ENCODE data around the gene NDUFS2.

The NDUFS2 gene

DNA sequence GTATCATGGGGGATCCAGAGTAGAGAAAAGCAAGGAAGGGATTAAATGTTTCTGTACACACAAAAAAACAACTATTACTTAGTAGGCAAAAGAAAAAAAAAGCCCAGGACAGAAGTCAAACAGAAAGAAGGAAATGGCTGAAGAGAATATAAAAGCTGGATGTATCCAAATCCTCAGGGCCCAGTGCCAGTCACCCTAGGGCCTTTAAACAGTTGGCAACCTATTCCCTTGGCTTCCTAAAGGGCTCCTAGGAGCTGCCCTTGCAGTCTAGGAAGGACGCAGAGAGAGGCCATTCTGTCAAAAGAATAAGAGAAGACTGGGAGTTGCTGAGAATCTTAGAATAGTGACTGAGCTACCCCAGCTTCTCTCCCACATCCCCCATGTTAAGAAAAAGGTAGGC is 29.8 kb upstream of the NDUFS2 start:
- no peak for DNase-seq (ENCODE audit: low read depth in 2 of 2)

- no peak for DNase-seq (ENCODE audit: low read depth in 2 of 2)
These were observed 29.3 kb upstream of the NDUFS2 start for GRCh38 chr1:161172776-161173376.

- DNase-seq (ENCODE audit: low read depth in 2 of 2): no peak
These were observed 28.5 kb upstream of the NDUFS2 start for GRCh38 chr1:161173711-161174110.

DNA sequence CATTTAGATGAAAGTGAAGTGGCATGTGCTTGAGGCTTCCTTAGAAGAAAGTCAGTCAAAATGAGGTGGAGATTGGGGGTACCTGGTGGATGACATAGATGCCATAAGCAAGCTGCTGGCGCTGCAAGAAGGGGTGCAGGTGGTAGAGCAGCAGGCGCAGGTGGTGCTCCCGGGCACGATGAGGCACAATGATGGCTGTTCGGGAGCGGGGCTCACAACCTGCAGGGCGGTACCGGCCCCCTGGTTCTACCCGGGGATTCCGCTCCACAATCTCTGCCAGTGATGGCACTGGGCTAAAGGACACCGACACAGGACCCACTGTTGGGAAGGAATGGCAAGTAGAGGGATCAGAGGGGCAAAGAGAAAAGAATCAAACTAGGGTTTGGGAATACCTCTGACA is 27.3 kb upstream of the NDUFS2 start:
- DNase-seq (ENCODE audit: low read depth in 2 of 2): no peak

- no peak for DNase-seq (ENCODE audit: low read depth in 2 of 2)
These were observed 26.3 kb upstream of the NDUFS2 start for GRCh38 chr1:161175771-161176453.

- no peak for DNase-seq (ENCODE audit: low read depth in 2 of 2)
These were observed 25.6 kb upstream of the NDUFS2 start for GRCh38 chr1:161176468-161177111.

DNA sequence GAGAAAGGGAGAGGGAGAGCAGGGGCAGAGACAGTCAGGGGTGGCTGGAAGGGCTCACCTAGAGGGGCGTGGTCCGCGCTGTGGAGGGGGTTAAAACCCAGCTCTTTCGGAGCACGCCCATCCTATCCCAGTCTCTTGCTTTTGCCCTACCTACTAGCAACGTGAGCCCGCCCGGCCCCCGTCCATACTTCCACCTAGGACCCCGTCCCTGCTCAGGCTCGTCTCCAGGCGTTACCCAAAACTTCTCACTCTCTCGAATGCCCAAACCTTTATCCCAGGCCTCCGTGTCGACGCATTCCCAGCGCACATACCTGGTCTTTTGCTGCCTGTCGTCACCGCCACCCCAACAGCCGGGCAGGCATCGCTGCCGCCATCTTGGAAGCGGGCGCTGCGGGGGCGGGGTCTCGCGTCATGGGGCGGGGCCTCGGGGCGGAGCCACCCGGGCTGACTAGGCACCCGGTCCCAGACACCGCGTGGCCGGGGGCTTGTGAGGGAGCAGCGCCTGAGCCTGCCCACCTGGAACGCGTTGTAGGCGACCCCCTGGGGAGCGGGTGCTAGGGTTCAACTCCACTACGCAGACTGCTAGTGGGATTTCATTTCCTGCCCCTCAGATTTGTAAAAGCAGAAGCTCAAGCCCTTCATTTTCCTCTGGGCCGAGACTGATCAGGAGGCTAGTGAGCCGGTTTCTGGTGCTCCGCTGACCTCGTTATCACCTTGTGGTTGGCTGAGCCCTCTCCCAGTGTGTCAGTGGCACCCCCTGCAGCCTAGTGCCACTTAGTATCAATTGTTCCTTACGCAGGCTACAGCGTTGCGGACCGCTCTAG is 24.8 kb upstream of the NDUFS2 start, which contains the start of gene B4GALT3:
TSS of gene B4GALT3 (minus strand) at position 396 of the 824 bp plus-strand sequence. CDS start 1,447 bp downstream, outside the sequence.
- peak; percentile 93 to 98 for DNase-seq (ENCODE audit: low read depth in 2 of 2)

GRCh38 chr1:161177936-161178244 is 24.3 kb upstream of the NDUFS2 start:
- no peak for DNase-seq (ENCODE audit: low read depth in 2 of 2)

GRCh38 chr1:161179698-161180097 is 22.5 kb upstream of the NDUFS2 start:
- no peak for DNase-seq (ENCODE audit: low read depth in 2 of 2)

- DNase-seq (ENCODE audit: low read depth in 2 of 2): no peak
These were observed 21.5 kb upstream of the NDUFS2 start for GRCh38 chr1:161180639-161181038.

DNA sequence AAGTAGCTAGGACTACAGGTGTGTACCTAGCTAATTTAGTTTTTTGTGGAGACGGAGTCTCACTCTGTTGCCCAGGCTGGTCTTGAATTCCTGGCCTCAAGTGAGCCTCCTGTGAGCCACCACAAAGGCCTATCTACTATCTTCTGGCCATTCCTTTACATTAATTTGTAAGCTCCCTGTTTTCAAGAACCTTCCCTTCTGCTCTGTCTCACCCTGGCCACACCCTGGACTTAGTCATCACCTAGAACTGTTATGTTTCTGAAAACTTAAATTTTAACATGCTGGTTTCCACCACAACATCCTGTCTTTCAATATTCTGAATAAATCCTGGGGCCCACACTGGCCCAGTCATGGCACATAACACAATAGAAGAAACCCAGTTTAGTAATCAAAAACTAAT is 20.0 kb upstream of the NDUFS2 start:
- DNase-seq (ENCODE audit: low read depth in 2 of 2): peak in 1 of 2 experiments; percentile 53

DNA sequence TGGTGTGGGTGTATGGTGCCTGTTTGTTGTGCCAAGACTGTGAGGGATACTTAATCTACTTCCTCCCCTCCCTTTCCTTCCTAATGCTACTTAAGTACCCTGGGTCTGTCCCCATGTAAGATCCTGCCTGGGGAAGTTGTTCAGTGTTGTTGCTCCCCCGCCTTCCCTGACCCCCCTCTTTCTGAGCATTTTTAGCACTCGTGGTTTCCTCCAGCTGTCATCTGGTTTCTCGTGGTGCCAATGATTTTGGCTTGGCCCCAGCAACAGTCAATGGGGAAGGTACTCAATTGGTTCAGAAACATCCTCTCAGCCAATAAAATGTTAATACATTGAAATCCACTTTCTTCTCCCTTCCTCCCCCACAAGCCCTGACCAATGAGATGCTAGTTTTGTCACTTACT is 16.9 kb upstream of the NDUFS2 start:
- peak in 1 of 2 experiments; percentile 41 for DNase-seq (ENCODE audit: low read depth in 2 of 2)

DNA sequence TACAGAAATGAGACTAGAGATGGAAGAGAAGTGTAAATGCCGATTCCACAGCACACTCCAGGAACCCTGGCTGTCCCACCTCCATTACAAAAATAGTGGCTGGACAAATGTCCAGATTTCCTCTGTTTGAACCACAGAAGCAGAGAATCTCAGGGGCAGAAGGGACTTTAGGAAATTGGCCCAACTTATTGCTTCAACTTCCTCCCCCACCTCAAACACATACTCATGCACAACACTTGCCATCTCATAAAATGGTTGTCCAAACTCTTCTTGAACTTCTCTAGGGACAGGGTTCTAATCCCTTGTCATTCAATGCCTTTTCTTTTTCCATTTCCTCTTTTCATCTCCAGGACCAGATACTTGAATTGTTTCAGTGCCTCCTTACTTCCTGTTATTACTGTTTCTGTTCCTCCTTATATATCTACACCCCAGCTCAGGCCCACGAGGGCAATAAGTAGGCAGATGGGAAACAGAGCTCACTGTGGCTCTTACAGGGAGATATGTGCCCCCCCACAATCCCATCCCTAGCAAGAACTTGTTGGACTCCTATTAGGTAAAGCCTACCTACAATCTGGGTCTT is 16.3 kb upstream of the NDUFS2 start:
- DNase-seq (ENCODE audit: low read depth in 2 of 2): no peak

DNA sequence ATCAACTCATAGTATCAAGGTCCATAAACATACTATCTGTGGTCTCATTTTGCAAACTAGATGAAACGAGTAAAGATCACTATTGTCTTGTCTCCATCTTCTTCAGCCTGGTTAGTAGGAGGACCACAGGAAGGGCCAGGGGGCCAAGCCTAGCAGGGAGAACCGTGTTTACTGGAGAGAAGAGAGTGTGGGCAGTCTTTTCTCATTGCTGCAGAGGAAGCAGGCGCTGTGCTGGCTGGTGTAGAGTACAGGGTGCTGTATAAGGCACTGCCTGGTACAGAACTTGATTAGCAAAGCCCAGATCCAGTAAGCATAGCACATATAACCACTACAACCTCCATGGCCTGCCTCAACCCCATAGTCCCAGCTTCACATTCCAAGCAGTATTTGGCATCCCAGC is 14.9 kb upstream of the NDUFS2 start:
- no peak for DNase-seq (ENCODE audit: low read depth in 2 of 2)

- DNase-seq (ENCODE audit: low read depth in 2 of 2): no peak
These were observed 13.8 kb upstream of the NDUFS2 start for GRCh38 chr1:161188381-161188780.

DNA sequence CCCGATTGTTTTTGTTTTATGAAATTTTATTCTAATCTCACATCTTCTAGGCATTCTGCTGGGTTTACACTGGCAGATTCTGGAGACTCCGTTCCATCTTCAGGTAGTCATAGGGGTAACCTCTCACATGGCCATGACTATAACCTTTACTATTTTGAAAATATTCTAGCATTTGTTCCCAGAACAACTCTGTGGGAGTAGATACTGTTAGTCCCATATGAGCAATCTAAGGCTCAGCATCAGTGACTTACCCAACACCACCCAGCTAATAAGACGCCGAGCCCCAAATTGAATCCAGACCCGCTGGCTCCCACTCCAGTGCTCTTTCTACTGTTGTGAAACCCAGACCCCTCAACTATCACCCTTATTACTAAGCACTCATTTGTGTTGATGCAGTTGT is 13.1 kb upstream of the NDUFS2 start:
- DNase-seq (ENCODE audit: low read depth in 2 of 2): no peak

GRCh38 chr1:161190962-161191521 is 11.1 kb upstream of the NDUFS2 start:
- DNase-seq (ENCODE audit: low read depth in 2 of 2): no peak

DNA sequence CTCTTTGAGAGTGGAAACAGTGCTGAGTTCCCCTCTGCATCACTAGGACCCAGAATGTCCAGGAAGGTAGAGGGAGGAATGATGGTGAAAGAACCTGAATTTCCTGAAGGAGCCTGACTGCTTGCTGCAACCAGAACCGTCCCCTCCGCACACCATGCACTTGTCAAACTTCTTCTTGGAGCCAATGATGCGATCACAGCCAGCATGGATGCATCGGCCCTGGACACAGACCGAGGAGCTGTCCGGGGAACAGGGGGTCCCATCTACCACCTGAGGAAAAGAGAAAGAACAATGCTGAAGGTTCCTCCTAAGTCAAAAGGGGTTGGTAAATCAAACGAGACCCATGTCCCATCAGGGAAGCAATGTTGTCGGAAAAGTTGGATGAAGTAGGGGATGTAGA is 10.2 kb upstream of the NDUFS2 start:
- DNase-seq (ENCODE audit: low read depth in 2 of 2): no peak

DNA sequence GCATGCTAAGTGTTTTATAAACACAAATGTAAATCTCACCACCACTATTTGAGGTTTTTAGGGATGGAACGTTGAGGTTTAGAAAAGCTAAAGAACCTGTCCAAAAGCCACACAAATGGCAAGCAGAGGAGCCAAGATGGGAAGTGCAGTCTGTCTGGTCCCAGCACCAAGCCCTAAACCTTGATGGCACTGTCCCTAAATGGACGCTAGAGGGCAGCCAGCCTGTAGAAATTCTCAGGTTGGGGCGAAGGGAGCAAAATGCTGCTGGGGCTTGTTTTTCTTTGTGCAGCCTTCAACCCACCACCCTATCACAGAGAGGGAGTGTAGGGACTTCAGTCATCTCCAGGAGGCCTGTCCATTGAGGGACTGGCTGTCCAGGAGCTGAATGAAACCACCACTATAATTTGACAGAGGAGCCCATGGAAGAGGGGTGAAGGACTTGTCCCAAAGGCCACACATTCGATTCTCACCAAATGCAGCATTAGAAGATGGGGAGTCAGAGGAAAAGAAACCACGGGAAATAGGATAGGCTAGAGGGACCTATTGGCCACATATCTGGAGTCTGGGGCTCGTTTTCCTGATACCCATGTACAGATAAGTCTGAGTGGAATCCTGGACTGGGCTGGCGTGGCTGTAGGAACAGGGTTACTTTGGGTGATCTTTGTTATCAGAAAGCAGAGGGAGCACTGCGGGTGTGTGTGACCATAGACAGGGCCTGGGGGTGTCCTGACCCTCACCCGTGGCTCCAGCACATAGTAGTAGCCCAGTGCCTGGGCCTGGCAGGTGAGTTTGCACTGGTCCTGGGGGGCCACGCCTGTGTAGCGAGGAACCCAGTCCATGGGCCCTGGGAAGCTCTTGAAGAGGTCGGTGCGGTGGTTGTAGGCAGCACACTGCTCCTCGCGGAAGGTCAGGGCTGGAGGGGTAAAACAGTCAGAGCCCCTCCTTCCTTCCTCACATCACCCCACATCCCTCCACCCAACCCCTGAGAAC is 9.4 kb upstream of the NDUFS2 start:
- peak in 1 of 2 experiments; percentile 41 for DNase-seq (ENCODE audit: low read depth in 2 of 2)

DNA sequence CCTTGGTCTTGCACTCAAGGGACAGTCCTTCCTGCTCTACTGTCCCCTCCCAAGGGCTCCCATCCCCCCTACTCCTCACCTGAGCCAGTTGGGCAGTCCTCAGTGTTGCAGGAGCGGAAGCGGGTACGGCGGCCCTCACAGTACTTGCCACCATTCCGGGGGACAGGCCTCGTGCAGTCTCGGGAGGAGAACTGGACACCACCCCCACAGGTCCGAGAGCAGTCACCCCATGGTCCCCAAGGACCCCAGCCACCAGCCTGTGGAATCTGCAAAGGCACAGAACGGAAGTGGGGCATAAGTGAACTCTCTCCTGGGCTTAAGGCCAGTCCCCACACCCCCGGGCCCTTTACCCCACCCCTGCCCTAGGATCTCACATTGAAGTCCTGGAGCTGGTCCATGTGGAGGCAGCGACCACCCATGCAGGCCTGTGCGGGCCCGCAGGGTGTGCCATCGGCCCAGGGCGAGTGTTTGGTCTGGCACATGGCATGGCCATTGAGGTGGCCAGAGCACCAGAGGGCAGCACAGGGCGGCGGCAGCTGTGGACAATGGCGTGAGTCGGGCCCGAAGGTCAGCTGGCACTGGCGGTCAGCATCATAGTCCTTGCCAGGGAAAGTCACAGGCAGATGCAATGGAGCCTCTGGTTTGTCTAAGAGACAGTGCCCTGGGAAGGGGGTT is 8.5 kb upstream of the NDUFS2 start:
- DNase-seq (ENCODE audit: low read depth in 2 of 2): no peak
